Measurements from ENCODE around the gene HSPA4. TPM values are rescaled to one million over a fixed set of nuclear protein-coding genes. Genes with fewer than 3 reads are reported as not detected.
"Not testable (repeated sequence)": the region's sequence is repeated elsewhere in the genome, so short reads cannot be mapped to it uniquely, and the experiment has no call there.

Gene HSPA4
- total RNA-seq, 1 experiment from 2014 or later: 337 TPM

GRCh38 chr5:133035224-133035623 lies 16.6 kb upstream of the HSPA4 start:
- no peak for TF ChIP-seq EZH2 (IDR thresholded peaks at IDR 0.05; ENCODE audit: borderline replicate concordance, low read depth, low read length, poor library complexity, severe bottlenecking)
- no peak for TF ChIP-seq CTCF (conservative IDR thresholded peaks at IDR 0.05; ENCODE audit: low read depth, low read length)
- Histone ChIP-seq H3K27me3 (replicated peaks; ENCODE audit: insufficient read depth, low read depth, low read length, poor library complexity) (no peaks in the 10 kb centered on the region), H3K9me3 (ENCODE audit: low read depth, low read length, poor library complexity, severe bottlenecking) (no peaks in the 10 kb centered on the region), H3K36me3 (ENCODE audit: insufficient read depth, low read length, poor library complexity, severe bottlenecking) (no peaks in the 10 kb centered on the region), H3K4me3 (ENCODE audit: low read depth, low read length, poor library complexity, severe bottlenecking) (no peak overlapping the region), H3K4me1 (ENCODE audit: insufficient read depth, low read length, poor library complexity, severe bottlenecking) (no peaks in the 10 kb centered on the region), H3K27ac (ENCODE audit: low read depth, low read length, poor library complexity, severe bottlenecking) (no peak overlapping the region)
- POLR2A ChIA-PET (ENCODE audit: low non-redundant PET): interaction anchor here (0.7 kb wide), 1 partner anchor 10 kb away, joined by 3 read pairs; no protein-coding TSS in a partner anchor
- CTCF ChIA-PET: no interaction called here
- BruUV-seq (replicated peaks): no TSS peak
- no peak for DNase-seq (ENCODE audit: low spot score)
- intact Hi-C loops (cut with micrococcal nuclease; ENCODE audit: unreplicated experiment): no loop called here

- BruUV-seq (replicated peaks); H3K4me3 ChIP-seq (ENCODE audit: low read depth, low read length, poor library complexity, severe bottlenecking); POLR2A ChIA-PET (ENCODE audit: low non-redundant PET); DNase-seq (ENCODE audit: low spot score); H3K27me3 ChIP-seq (replicated peaks; ENCODE audit: insufficient read depth, low read depth, low read length, poor library complexity); H3K36me3 ChIP-seq (ENCODE audit: insufficient read depth, low read length, poor library complexity, severe bottlenecking); H3K27ac ChIP-seq (ENCODE audit: low read depth, low read length, poor library complexity, severe bottlenecking); H3K9me3 ChIP-seq (ENCODE audit: low read depth, low read length, poor library complexity, severe bottlenecking); H3K4me1 ChIP-seq (ENCODE audit: insufficient read depth, low read length, poor library complexity, severe bottlenecking); intact Hi-C loops (cut with micrococcal nuclease; ENCODE audit: unreplicated experiment); CTCF ChIA-PET: not testable (repeated sequence)
Observed at GRCh38 chr5:133036677-133037076, 15.1 kb upstream of the HSPA4 start.

- intact Hi-C loops (cut with micrococcal nuclease; ENCODE audit: unreplicated experiment): no loop called here
- CTCF ChIA-PET: no interaction called here
- POLR2A ChIA-PET (ENCODE audit: low non-redundant PET): no interaction called here
Observed at GRCh38 chr5:133041157-133041784, 10.5 kb upstream of the HSPA4 start.

More at GRCh38 chr5:133041157-133041784, 10.5 kb upstream of the HSPA4 start:
- DNase-seq (ENCODE audit: low spot score): no peak
- H3K4me1 ChIP-seq (ENCODE audit: insufficient read depth, low read length, poor library complexity, severe bottlenecking): no peaks in the 10 kb centered on the region
- TF ChIP-seq CTCF (conservative IDR thresholded peaks at IDR 0.05; ENCODE audit: low read depth, low read length) (no peak), EZH2 (IDR thresholded peaks at IDR 0.05; ENCODE audit: borderline replicate concordance, low read depth, low read length, poor library complexity, severe bottlenecking) (no peak)
- H3K27me3 ChIP-seq (replicated peaks; ENCODE audit: insufficient read depth, low read depth, low read length, poor library complexity): no peaks in the 10 kb centered on the region
- no peaks in the 10 kb centered on the region for H3K36me3 ChIP-seq (ENCODE audit: insufficient read depth, low read length, poor library complexity, severe bottlenecking)
- BruUV-seq (replicated peaks): no TSS peak
- H3K4me3 ChIP-seq (ENCODE audit: low read depth, low read length, poor library complexity, severe bottlenecking): no peak overlapping the region
- H3K9me3 ChIP-seq (ENCODE audit: low read depth, low read length, poor library complexity, severe bottlenecking): no peaks in the 10 kb centered on the region
- H3K27ac ChIP-seq (ENCODE audit: low read depth, low read length, poor library complexity, severe bottlenecking): no peak overlapping the region

Data from A673 (cell line).